HEK293 (cell line): ENCODE results near the gene FGF19.
A peak's percentile ranks its signal among the peaks of the same experiment; 100 is the strongest.

Experiments used
- CTCF ChIA-PET: fragments of 350-600 bp; formaldehyde crosslinking; extraction: SDS; loops from one replicate; lab custom pipeline; 2021; ENCODE audit warnings: antibody characterized with exemption; lab: Yijun Ruan, JAX
- POLR2A ChIA-PET: fragments of 300-600 bp; formaldehyde crosslinking; extraction: SDS; loops from one replicate; lab custom pipeline; 2020; ENCODE audit warnings: antibody characterized with exemption, inconsistent platforms; lab: Yijun Ruan, JAX
- H3K27ac ChIP-seq: fragments of 200-500 bp; sonication (Bioruptor generic); 2 replicates; pipeline ENCODE4 v1.5.1; 2014; ENCODE audit warnings: low read depth, low read length, control low read depth, inconsistent platforms; ENCODE audit errors: extremely low read depth
- H3K36me3 ChIP-seq, 2 experiments: fragments of 200-500 bp in 1 of 2; sonication (Bioruptor generic) in 1 of 2; 1 replicate in 1 of 2; 2 replicates in 1 of 2; pipeline ENCODE4 v1.5.1; 2014 to 2017; ENCODE audit warnings: inconsistent platforms in 2 of 2, low read length in 2 of 2; ENCODE audit not compliant: control insufficient read depth in 2 of 2, insufficient read depth in 1 of 2
- H3K4me1 ChIP-seq: fragments of 200-500 bp; sonication (Bioruptor generic); 2 replicates; pipeline ENCODE4 v1.5.1; 2014; ENCODE audit warnings: mild to moderate bottlenecking, low read length, inconsistent platforms; ENCODE audit not compliant: control insufficient read depth, insufficient read depth
- H3K4me3 ChIP-seq: 2 replicates; pipeline ENCODE4 v1.5.1; 2011; ENCODE audit warnings: low read depth, mild to moderate bottlenecking, control low read depth, low read length, moderate library complexity
- H3K9me3 ChIP-seq: fragments of 200-500 bp; sonication (Bioruptor generic); 2 replicates; pipeline ENCODE4 v1.5.1; 2014; ENCODE audit warnings: low read depth, low read length, inconsistent platforms; ENCODE audit not compliant: control insufficient read depth, insufficient read depth
- AEBP2 ChIP-seq: fragments of 450-650 bp; formaldehyde crosslinking; IDR thresholded peaks from 2 replicates; pipeline ENCODE4 v1.5.1; 2016; ENCODE audit warnings: missing biosample characterization, missing genetic modification characterization, borderline replicate concordance
- BCL11B ChIP-seq: fragments of 450-650 bp; formaldehyde crosslinking; IDR thresholded peaks from 2 replicates; pipeline ENCODE4 v1.5.1; 2016; ENCODE audit warnings: low read depth, missing biosample characterization, missing genetic modification characterization
- KLF1 ChIP-seq: fragments of 450-650 bp; formaldehyde crosslinking; IDR thresholded peaks from 2 replicates; pipeline ENCODE4 v1.5.1; 2016; ENCODE audit warnings: missing biosample characterization, missing genetic modification characterization
- SCRT1 ChIP-seq: fragments of 450-650 bp; formaldehyde crosslinking; IDR thresholded peaks from 2 replicates; pipeline ENCODE4 v1.5.1; 2016; ENCODE audit warnings: missing biosample characterization, missing genetic modification characterization, borderline replicate concordance
- SETDB1 ChIP-seq: IDR thresholded peaks from one replicate; pipeline ENCODE4 v1.6.1; 2017; ENCODE audit warnings: mild to moderate bottlenecking, low read length, moderate library complexity, mixed read lengths; ENCODE audit not compliant: insufficient read length
- TCF7L2 ChIP-seq: IDR thresholded peaks from 2 replicates; pipeline ENCODE4 v1.6.1; 2011; ENCODE audit warnings: low read depth, mild to moderate bottlenecking, inconsistent platforms, low read length, moderate library complexity, borderline replicate concordance
- TRIM28 ChIP-seq: IDR thresholded peaks from 2 replicates; pipeline ENCODE4 v1.6.1; 2011; ENCODE audit warnings: low read length, control low read depth, borderline replicate concordance
- YY1 ChIP-seq: fragments of 450-650 bp; formaldehyde crosslinking; IDR thresholded peaks from 2 replicates; pipeline ENCODE4 v1.5.1; 2018; ENCODE audit warnings: missing biosample characterization, missing genetic modification characterization
- ZBTB7A ChIP-seq: fragments of 450-650 bp; formaldehyde crosslinking; IDR thresholded peaks from 2 replicates; pipeline ENCODE4 v1.5.1; 2016; ENCODE audit warnings: low read depth, missing biosample characterization, missing genetic modification characterization
- ZNF138 ChIP-seq: fragments of 450-650 bp; formaldehyde crosslinking; IDR thresholded peaks from 2 replicates; pipeline ENCODE4 v1.5.1; 2016; ENCODE audit warnings: missing biosample characterization, missing genetic modification characterization, borderline replicate concordance
- ZNF174 ChIP-seq: fragments of 450-650 bp; formaldehyde crosslinking; IDR thresholded peaks from 2 replicates; pipeline ENCODE4 v1.5.0; 2017; ENCODE audit warnings: missing biosample characterization, mild to moderate bottlenecking, missing genetic modification characterization
- ZNF18 ChIP-seq: fragments of 450-650 bp; formaldehyde crosslinking; IDR thresholded peaks from 2 replicates; pipeline ENCODE4 v1.5.1; 2016; ENCODE audit warnings: missing biosample characterization, missing genetic modification characterization
- ZNF24 ChIP-seq: fragments of 450-650 bp; formaldehyde crosslinking; IDR thresholded peaks from 2 replicates; pipeline ENCODE4 v1.5.1; 2016; ENCODE audit warnings: missing biosample characterization, missing genetic modification characterization
- ZNF404 ChIP-seq: fragments of 450-650 bp; formaldehyde crosslinking; IDR thresholded peaks from 2 replicates; pipeline ENCODE4 v1.5.1; 2017; ENCODE audit warnings: missing biosample characterization, missing genetic modification characterization
- ZNF433 ChIP-seq: fragments of 450-650 bp; formaldehyde crosslinking; IDR thresholded peaks from 2 replicates; pipeline ENCODE4 v1.5.1; 2016; ENCODE audit warnings: missing biosample characterization, missing genetic modification characterization, low read depth
- ZNF558 ChIP-seq: fragments of 450-650 bp; formaldehyde crosslinking; IDR thresholded peaks from 2 replicates; pipeline ENCODE4 v1.5.1; 2016; ENCODE audit warnings: missing biosample characterization, missing genetic modification characterization
- ZNF560 ChIP-seq: fragments of 450-650 bp; formaldehyde crosslinking; IDR thresholded peaks from 2 replicates; pipeline ENCODE4 v1.5.1; 2017; ENCODE audit warnings: missing biosample characterization, missing genetic modification characterization, borderline replicate concordance
- ZNF623 ChIP-seq: fragments of 450-650 bp; formaldehyde crosslinking; IDR thresholded peaks from 2 replicates; pipeline ENCODE4 v1.5.1; 2016; ENCODE audit warnings: missing biosample characterization, missing genetic modification characterization
- ZNF660 ChIP-seq: fragments of 450-650 bp; IDR thresholded peaks from 2 replicates; pipeline ENCODE4 v1.5.1; 2018; ENCODE audit warnings: missing biosample characterization, mild to moderate bottlenecking, missing genetic modification characterization
- ZNF791 ChIP-seq: fragments of 450-650 bp; formaldehyde crosslinking; IDR thresholded peaks from 2 replicates; pipeline ENCODE4 v1.5.1; 2016; ENCODE audit warnings: missing biosample characterization, missing genetic modification characterization
- ZNF792 ChIP-seq: fragments of 450-650 bp; formaldehyde crosslinking; IDR thresholded peaks from 2 replicates; pipeline ENCODE4 v1.5.1; 2016; ENCODE audit warnings: missing biosample characterization, missing genetic modification characterization
- ZSCAN4 ChIP-seq: fragments of 450-650 bp; formaldehyde crosslinking; IDR thresholded peaks from 2 replicates; pipeline ENCODE4 v1.5.1; 2017; ENCODE audit warnings: missing biosample characterization, missing genetic modification characterization
- ZXDB ChIP-seq: fragments of 450-650 bp; formaldehyde crosslinking; IDR thresholded peaks from 2 replicates; pipeline ENCODE4 v1.5.1; 2016; ENCODE audit warnings: missing biosample characterization, missing genetic modification characterization

FGF19 gene

DNA sequence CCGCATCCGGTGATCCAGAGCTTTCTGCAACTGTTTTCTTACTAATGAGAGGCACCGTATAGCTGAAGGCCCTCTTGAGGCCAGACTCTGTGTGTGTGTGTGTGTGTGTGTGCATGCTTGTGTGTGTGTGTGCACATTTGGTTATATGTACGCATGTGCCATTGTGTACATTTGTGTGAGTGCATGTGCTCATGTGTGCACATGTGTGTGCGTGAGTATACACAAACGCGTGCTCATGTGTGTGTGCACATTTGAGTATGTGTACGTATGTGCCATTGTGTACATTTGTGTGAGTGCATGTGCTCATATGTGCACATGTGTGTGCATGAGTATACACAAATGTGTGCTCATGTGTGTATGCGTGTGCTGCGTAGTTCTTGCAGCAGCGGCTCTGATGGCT, 12.3 kb upstream of the FGF19 start:
- ChIA-PET CTCF (interaction anchor here (0.6 to 3.3 kb wide), 5 partner anchors 11 to 167 kb away, joined by 3 to 11 read pairs (median 3); no protein-coding TSS in a partner anchor), POLR2A (no interaction called here)
- H3K4me1 ChIP-seq: no peaks in the 10 kb centered on the region
- H3K9me3 ChIP-seq: no peaks in the 10 kb centered on the region
- TF ChIP-seq ZSCAN4 (tag by site-specific recombination) (peak; percentile 84), TCF7L2 (no peak), ZNF24 (tag by site-specific recombination) (no peak), SCRT1 (tag by site-specific recombination) (no peak)
- no peak overlapping the region for H3K27ac ChIP-seq
- H3K36me3 ChIP-seq: no peaks in the 10 kb centered on the region
- no peak overlapping the region for H3K4me3 ChIP-seq

GRCh38 chr11:69715446-69715845, 11.6 kb upstream of the FGF19 start:
- ChIA-PET CTCF (interaction anchor here (0.6 to 1.1 kb wide), 5 partner anchors 11 to 174 kb away, joined by 3 to 4 read pairs (median 3); no protein-coding TSS in a partner anchor), POLR2A (no interaction called here)
- Histone ChIP-seq H3K4me1 (no peaks in the 10 kb centered on the region), H3K4me3 (no peak overlapping the region), H3K27ac (no peak overlapping the region), H3K36me3 (no peaks in the 10 kb centered on the region), H3K9me3 (no peaks in the 10 kb centered on the region)
- TF ChIP-seq BCL11B (no peak), ZNF660 (tag by site-specific recombination) (no peak), ZNF404 (tag by site-specific recombination) (no peak), KLF1 (tag by site-specific recombination) (no peak)

- no peaks in the 10 kb centered on the region for H3K9me3 ChIP-seq
- no peaks in the 10 kb centered on the region for H3K36me3 ChIP-seq
- ChIA-PET POLR2A (interaction anchor here (0.6 kb wide), 2 partner anchors 24 to 300 kb away, joined by 3 to 6 read pairs; no protein-coding TSS in a partner anchor), CTCF (interaction anchor here (0.5 to 0.7 kb wide), 5 partner anchors 13 to 486 kb away, joined by 3 to 5 read pairs (median 3); no protein-coding TSS in a partner anchor)
- TF ChIP-seq ZNF138 (tag by site-specific recombination) (no peak), ZNF18 (no peak)
- H3K27ac ChIP-seq: no peak overlapping the region
- H3K4me3 ChIP-seq: no peak overlapping the region
- no peaks in the 10 kb centered on the region for H3K4me1 ChIP-seq
Measured at GRCh38 chr11:69711822-69712801, 8.3 kb upstream of the FGF19 start.

DNA sequence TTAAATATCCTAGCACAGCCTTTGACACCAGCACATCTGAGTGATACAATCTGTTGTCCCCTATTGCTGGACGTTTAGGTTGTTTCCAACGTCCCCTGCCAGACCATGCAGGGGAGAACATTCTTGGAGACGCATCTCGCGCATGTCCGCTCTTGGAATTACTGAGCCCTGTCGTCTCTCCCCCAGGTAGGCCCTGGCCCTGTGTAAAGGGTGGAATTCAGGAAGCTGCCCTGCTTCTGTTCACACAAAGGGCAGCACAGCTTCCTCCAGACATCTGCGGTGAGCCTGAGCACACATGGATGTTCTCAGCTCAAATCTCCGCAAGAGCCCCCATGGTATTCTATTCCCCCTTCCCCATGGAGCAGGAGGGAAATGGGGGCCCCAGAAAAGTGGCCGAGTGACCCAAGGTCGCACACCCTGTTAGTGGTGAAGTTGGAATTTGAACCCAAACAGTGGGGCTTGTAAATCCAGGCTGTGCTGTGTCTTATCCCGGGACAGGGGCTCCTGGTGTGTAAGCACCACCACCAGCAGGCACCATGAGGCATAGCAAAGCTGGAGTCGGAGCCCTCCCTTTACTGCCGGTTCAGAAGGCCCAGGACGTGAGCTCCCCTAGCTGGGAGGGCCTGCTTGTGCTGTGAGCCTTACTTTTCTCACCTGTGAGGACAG, 5.0 kb upstream of the FGF19 start:
- Histone ChIP-seq H3K4me3 (no peak overlapping the region), H3K4me1 (0 out of 2 replicates have a peak, but pooled peaks cover 2% of the 10 kb centered on the region), H3K27ac (no peak overlapping the region), H3K36me3 (no peaks in the 10 kb centered on the region), H3K9me3 (no peaks in the 10 kb centered on the region)
- CTCF ChIA-PET: interaction anchor here (0.6 to 2.4 kb wide), 7 partner anchors 9 to 458 kb away, joined by 3 to 14 read pairs (median 4); no protein-coding TSS in a partner anchor
- POLR2A ChIA-PET: no interaction called here
- no peak for TF ChIP-seq ZNF174 (tag by site-specific recombination)
- no peak for TF ChIP-seq TRIM28
- TF ChIP-seq AEBP2 (tag by site-specific recombination): no peak
- no peak for TF ChIP-seq SETDB1
- TF ChIP-seq ZNF433 (tag by site-specific recombination): no peak
- TF ChIP-seq ZNF560 (tag by site-specific recombination): no peak
- TF ChIP-seq ZNF558 (tag by site-specific recombination): no peak
- no peak for TF ChIP-seq ZXDB
- TF ChIP-seq ZNF791: no peak
- TF ChIP-seq YY1 (tag by site-specific recombination): no peak
- no peak for TF ChIP-seq ZNF792
- TF ChIP-seq ZBTB7A (tag by site-specific recombination): no peak
- TF ChIP-seq ZNF623 (tag by site-specific recombination): no peak
